Activated CD4-positive, alpha-beta T cell treated with anti-CD3 and anti-CD28 coated beads for 24 hours (primary cell): ENCODE data around the gene KLHL29.

Experiments
- DNase-seq, 2 donors: peaks; one replicate each; pipeline ENCODE4 v3.0.0-alpha.2; 2020; ENCODE audit warnings: low read depth in 2 of 2

KLHL29 gene

DNA sequence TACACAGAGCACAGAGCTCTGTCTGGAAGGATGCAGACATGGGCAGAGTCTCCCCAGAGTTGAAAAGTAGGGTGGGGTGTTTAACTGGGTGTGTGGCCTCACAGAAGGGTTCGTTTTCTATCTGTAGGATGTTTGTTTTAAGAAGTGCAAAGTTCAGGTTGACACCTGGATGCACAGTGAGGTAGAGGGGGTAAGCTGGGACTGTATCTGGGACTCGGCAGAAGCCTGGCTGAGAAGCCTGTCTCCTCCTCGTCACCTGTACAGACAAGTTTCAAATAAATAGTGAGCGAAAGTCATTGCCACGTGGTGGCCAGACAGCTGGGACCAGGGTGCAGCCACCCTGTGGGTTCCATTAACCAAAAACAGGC lies 145.9 kb downstream of the KLHL29 start:
- no peak for DNase-seq

DNA sequence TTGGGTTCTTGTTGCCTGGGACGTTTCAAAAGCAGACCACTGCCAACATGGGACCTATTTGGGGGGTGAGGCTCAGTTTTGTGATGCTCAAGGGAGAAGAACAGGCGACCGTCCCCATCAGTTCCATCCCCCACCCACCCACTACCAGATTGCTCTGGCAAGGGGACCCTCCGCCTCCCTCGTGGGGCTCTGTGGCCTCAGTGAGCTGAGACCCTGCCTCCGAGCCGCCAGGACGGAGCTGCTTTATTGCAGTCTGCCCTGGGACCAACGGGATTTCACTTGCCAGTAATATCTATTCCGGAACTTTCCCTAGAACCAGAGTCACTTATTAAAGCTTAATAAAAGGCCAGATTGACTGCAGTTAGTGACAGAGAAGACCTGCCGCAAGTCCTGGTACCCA lies 146.3 kb downstream of the KLHL29 start:
- DNase-seq = no peak

DNA sequence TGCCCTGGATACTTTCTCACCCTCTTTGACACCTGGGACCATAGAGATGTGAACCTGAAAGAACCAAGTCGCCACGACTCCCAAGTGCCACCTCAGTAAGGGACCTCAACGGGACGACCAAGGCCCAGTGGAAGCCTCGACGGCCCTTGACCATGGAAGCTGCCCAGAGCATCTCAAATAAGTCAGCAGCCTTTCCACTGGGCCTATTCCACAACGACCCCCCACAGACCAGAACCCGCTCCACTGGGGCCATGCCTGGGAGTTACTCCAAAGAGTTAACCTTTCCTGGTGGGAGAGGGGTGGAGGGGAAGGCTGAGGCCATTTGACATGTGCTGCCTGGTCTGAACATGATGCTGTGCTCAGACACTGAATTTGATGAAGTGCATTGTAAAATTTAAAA lies 146.9 kb downstream of the KLHL29 start:
- no peak for DNase-seq

DNA sequence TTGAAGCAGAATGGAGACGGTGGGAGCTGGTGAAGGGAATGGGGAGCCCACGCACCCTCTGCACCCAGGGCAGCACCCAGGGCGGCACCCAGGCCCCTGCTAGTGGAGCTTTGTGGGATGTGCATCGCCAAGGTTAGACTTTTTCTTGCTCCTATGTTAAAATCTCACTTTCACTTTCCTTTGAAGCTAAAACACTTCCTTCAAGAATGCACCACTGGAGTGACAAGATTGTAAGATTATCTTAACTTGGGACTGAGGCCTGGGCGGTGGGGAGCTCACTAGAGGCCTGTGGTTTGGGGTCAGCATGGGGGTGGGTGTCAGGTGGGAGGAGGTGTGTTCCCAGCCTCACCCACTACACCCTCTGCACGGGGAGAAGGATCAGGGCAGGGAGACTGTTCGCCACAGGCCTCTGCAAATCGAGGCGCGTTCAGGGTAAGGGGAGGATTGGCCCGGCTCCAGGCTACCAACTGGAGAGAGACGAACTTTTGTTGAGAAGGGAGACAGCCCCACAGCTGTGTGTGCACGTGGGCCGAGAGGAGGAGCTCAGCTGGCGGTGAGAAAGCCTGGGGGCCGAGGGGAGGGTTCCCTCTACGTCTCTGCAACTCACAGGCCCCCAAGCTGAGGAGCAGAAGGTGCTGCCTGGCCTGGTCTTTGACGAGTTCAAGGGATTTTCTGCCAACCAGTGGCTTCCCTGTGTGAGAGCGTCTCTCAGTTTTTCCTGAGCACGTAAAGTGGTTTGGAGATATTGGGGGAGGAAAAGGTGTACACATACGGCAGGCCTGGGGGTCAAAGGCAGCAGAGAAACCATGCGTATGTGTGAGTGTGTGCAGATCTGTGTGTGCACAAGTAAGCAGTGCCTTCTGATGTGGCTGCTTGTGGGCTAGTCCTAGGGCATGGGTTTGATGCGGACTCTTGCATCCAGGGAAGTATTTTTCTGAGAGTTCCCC lies 147.7 kb downstream of the KLHL29 start:
- DNase-seq = peak; percentile 4 to 19

DNA sequence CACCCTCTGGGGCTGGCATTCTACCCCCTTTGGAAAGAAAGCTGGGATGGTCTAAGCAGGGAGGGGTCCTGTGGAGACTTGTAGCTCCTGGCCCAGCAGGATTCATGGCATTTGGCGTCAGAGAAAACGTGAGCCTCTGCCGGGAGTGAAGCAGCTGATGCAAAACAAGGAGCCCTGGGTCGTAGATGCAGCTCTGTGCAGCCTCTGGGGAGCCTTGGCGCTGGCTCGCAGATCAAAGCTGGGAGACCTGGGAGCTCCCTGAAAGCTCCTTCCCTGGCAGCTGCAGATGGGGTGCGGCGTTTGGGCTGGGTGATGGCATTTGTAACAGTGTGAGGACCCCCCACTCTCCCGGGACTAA lies 148.3 kb downstream of the KLHL29 start:
- no peak for DNase-seq

DNA sequence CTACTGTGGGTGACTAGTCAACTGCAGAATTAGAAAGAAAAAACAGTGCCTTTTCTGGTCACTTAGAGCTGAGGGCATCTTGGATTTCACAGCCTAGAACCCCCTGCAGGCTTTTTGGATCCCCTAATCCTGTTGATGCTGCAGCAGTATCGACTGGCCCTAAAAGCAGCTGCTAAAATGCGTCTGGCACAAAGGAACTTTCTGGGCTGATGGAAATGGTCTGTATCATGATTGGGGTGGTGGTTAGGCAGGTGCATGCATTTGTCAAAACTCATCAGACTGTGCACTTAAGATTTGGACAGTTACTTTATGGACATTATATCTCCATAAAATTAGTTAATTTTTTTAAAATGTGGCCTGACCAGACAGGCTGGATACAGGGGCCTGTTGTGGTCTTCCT lies 149.8 kb downstream of the KLHL29 start:
- DNase-seq = no peak

DNA sequence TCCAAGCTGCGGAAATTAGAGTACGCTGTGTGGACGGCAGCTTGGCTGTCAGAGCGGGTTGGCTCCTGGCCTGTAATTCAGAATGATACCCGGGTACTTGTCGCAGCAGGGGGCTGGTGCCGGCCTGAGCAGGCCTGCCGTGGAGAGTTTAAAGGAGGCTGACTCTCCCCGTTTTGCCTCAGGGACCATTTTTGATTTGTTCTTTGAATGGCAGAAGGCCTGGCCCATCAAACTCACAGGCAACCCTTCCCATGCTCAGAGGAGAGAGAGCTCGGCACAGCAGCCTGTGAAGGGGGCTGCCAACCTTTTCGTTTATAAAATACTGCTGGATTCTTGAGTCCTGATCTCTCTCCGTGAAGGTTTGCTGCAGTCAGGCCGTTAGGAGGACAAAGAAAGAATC lies 151.3 kb downstream of the KLHL29 start:
- DNase-seq = no peak

DNA sequence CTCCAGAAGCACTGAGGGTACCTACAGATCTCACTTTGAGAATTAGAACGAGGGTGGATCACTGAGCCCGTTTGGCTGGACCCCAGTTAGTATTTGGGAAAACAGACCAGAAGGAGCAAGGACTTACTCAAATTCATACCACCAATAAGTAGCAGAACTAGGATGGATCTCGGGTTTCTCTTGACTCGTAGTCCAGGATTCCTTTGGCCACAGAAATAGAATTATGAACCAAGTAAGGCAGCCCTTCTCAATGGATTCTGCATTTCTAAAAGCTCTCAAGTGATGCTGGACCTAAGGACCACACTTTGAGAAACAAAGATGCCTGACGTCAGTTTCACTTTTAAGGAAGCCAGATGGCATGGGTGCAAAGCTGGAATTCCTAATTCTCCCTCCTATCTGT lies 153.0 kb downstream of the KLHL29 start:
- no peak for DNase-seq

DNA sequence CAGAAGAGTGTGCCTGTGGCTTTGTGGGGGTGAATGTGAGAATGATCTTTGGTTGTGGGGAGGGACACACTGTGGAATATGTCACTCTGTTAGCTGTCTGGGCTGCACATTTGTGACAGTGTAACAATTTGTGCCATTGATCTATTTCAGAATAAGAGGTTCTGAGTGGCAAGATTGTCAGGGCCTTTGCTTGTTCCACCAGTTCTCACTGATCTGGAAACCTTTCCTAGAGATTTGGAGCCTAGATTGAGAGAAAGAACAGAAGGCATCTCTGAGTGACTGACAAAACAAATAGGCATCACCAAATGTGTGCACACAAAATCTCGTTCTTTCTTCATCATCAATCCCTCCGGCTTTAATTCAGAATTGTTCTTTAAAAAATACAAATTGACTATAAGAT lies 153.6 kb downstream of the KLHL29 start:
- DNase-seq = no peak

DNA sequence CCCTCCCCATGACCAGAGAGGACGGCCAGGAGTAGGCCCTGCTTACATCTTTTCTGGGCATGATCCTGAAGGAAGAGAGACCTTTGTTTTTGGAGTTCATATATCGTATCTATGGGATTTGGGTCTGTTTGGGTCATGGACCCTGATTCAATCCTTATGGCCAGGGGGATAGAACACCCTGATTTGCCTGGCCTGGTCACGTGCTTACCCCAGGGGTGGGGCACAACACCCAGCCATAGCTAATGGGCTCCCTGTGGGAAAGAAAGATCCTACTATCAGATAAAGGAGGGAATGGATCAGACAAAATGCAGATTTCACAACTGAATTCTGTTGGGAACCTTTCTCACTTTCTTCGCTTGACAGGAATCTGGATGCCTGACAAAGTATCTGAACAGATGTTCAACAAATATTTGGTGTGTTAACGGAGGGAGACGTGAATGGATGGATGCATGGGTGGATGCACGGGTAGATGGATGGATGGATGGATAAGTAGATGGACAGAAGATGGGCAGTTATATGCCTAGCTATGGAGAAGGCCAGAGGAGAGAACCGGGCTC lies 155.9 kb downstream of the KLHL29 start:
- no peak for DNase-seq

DNA sequence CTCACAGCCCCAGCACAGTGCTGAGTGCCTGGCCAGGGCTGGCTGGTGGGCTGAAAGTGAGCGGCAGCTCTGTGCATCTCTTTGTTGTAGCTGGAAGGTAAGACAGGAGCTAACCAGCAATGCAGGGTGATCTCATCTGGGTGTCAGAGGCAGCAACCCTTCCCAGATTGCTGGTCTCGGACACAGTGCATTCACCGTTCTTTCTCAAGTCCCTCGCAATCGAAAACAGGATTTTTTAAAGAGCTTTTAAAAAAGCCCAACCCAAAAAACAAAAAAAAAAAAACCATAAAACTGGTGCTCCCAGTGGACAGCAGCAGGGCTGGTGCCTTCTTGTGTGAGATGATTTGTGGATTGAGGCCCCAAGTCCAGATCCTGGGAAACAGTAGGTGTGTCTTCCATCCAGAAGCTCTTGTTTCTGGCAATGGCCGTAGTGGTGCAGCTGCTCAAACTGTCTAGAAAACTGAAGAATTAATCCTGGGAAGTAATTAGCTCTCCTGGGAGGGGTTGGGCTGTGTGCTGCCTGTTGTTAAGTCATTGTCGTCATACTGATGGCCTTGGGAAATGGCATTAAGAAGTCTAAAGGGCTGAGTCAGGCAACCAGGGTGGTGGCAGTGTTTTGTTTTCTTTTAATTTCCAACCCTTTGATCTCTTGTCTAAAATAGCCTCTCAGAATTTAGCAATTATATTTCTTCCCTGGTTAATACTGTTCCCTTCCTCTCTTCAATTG lies 156.7 kb downstream of the KLHL29 start:
- DNase-seq = no peak

DNA sequence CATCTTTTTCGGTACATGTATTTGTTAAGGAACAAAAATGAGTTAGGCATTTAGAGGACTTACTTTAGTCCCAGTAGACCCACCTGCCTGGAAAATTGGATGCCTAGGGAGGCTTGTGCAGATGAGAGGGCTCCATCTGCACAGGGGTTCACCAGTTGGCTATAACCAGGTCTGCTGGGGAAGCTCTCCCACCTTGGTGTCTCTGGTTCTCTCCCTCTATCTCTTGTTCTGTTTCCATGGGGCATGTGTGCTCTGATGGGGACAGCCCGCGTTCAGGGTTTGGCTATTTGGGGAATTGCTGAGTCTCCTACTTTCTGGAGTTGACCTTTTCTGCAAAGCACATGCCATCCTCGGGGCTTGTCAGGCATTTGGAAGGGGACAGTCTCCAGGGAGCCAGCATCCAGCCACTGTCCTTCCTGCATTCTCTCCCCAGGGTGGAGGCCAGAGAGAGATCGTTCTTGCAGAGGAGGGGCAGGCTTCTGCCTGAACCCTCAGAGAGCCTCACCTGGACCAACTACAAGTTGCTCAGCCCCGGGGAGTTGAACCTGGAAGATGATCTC lies 157.3 kb downstream of the KLHL29 start:
- no peak for DNase-seq

DNA sequence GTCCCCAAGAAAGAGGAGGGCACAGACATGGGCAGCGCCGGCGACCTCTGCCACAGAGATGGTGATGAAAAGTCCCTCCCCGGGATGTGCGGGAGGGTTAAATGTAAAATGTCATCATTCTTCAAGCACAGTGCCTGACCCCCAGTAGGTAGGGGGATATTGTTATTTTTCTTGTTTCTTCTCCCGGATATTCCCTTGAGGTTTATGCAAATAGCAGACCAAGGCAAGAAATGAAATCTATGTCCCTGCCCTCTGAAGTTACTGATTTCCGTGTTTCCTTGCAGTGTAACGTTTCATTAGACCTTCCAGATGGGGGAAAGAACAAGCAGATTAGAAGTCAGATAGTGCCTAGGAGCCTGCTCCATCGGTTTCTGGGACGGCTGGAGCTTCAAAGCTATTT lies 158.3 kb downstream of the KLHL29 start:
- DNase-seq = no peak

DNA sequence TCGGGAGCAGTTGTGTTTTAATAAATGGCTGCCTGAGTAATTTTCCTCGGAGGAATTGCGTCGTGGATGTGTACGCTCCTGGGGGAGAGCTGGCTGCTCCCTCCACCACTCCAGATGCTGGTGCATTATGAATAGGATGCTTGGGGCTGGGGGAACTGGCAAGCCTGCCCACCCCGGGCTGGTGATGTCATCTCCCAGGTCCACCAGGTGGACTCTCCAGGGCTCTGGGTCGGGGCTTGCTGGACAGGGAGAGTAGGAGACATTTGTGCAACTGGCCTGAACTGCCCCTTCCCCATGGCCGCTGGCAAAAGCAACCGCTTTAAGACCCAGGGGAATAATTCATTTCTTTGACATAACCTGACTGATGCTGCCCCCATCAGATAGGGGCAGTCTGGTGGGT lies 158.7 kb downstream of the KLHL29 start:
- DNase-seq = no peak

DNA sequence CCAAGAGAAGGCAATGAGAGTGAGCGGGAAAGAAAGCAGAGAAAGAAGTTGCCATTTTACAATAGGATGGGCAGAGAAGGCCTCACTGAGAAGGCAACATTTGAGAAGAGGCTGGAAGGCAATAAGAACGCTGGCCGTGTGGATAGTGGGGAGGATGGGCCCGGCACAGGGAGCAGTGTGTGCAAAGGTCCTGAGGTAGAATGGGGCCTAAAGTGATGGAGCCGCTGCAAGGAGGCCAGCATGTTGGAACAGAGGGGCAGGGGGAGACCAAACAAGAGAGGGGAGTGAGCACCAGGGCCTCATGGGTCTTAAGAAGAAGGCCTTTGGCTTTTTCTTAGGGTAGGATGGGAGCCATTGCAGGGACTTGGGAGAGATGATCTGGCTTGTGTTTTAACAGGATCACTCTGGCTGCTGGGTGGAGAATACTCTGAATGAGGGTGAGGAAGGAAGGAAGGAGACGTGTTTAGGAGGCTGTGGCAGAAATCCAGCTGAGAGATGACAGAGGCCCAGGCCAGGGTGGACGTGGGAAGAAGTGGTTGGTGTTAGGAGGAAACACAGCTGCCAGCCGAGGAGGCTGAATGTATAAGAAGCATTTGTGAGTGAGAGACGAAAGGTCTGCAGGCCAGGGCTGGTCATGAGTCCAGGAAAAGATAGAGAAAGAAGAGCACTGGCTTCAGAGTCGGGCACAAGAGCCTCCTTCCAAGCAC lies 159.8 kb downstream of the KLHL29 start:
- no peak for DNase-seq

DNA sequence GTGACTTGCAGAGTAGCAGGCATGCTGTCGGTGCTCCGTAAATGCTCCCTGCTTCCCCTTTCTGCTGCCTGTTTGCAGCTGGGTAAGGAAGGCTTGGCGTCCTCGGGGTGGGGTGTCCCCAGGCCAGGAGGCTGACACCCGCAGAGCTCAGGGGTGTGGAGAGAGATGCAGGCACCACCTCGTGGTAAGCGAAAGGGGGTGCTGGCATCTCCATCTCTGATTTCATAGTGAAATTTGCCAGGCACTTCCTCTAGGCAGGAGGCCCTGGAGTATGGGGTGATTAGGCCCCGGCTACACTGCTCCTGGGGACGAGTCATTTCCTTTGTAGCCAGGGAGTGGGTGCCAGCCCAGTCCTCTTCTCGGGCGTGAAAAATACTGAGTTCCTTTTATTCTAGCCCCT lies 160.4 kb downstream of the KLHL29 start:
- DNase-seq = no peak

DNA sequence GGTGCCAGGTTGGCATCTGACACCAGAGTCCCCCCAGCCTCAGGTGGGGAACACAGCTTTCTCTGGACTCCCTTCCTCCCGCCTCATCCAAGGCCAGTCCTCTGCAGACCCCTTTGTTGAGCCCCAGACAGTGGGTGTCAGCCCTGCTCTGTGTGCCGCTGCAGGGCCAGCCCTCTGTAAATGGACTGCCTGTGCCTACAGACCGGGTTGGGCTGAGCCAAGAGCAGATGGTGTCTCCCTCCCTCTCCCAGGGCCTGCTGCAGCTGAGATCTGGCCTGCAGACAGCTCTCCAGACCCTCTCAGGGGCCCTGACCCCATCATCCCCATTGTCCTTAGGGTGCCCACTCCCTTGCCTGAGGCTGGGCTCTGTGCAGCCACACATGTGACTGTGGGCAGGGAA lies 160.8 kb downstream of the KLHL29 start:
- DNase-seq = no peak

DNA sequence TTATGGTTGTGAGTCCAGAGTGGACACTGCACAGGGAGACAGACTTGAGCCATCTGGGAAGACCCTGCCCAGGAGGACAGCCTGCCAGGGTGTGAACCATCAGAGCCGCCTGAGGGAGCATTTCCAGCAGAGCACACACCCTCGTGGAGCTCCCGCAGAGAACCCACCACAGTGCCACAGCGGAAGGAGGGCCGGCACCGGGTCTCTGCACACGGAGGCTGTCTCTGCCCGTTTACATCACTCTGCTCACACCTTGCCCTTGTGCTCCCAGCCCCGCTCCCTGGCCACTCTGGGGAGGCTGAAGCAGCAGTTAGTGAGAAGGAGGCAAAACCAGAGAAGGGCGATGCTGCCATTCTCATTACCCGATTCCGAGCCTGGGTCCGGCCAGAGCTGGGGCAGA lies 161.9 kb downstream of the KLHL29 start:
- no peak for DNase-seq

DNA sequence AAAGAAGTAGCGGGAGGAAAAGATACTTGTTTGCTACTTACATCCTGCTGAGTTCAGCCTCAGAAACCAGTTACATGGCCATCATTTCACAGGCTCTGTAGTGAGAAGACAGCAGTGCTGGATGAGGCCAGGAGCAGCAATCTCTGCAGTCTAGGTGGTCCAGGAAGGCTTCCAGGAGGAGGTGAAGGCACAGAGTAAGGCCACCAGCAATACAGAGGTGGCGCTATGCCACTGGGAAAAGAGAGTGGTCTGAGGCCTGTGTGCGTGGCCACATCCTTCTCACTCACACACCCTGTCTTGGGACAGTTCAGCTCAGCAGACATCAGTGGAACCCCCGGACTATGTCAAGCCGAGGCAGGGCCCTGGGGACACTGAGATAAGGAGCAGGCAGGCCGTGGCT lies 162.7 kb downstream of the KLHL29 start:
- no peak for DNase-seq

DNA sequence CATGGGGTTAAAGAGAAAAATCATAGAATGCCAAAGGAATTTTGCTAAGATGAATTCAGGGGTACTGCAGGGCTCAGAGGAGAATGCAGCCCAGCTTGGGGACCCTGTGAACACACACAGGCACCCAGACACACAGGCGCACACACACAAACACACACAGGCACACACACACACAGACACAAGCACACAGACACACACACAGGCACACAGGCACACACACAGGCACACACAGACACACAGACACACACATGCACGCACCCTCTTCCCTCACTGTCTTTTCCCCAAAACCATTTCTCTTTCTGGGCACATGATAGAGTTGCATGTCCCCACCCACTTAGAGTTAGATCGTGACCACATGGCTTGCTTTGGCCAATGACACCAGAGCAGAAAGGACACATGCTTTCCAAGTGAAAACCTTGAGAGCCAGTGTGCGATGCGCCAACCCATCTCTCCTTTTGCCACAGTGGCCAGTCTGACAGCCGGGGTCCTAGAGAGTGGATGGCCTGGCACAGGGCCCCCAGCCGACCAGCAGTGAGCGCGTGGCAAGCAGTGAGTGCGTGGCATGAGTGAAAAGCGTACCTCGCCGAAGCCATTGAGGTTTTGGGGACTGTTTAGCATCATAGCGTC lies 163.3 kb downstream of the KLHL29 start:
- DNase-seq = no peak

DNA sequence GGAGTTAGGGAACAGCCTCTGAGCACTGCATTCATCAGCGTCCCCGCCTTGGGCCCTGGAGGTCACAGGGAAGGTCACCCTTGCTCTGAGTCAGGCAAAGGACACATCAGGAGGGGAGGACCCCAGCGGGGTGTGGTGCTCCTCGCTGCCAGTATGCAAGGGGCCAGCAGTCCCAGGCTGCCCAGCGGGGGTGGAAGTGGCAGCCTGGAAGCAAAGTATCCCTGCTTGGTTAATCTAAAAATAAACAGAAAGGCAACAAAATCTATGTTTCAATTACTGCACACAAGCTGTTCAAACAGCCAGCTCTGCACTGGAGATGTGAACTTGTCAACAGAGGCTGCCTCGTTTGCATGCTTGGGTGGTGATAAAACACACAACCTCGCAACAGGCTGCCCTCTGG lies 164.1 kb downstream of the KLHL29 start:
- DNase-seq = no peak
